ENCODE data around the gene CDC45. TPM values are rescaled to one million over a fixed set of nuclear protein-coding genes. Genes with fewer than 3 reads are reported as not detected.
"Not testable (repeated sequence)": the region's sequence is repeated elsewhere in the genome, so short reads cannot be mapped to it uniquely, and the experiment has no call there.

CDC45 gene
- total and polyA plus RNA-seq, 5 experiments from 2014 or later, result 0.69 to 2.7 (median 1.5) TPM; not detected in 1

DNA sequence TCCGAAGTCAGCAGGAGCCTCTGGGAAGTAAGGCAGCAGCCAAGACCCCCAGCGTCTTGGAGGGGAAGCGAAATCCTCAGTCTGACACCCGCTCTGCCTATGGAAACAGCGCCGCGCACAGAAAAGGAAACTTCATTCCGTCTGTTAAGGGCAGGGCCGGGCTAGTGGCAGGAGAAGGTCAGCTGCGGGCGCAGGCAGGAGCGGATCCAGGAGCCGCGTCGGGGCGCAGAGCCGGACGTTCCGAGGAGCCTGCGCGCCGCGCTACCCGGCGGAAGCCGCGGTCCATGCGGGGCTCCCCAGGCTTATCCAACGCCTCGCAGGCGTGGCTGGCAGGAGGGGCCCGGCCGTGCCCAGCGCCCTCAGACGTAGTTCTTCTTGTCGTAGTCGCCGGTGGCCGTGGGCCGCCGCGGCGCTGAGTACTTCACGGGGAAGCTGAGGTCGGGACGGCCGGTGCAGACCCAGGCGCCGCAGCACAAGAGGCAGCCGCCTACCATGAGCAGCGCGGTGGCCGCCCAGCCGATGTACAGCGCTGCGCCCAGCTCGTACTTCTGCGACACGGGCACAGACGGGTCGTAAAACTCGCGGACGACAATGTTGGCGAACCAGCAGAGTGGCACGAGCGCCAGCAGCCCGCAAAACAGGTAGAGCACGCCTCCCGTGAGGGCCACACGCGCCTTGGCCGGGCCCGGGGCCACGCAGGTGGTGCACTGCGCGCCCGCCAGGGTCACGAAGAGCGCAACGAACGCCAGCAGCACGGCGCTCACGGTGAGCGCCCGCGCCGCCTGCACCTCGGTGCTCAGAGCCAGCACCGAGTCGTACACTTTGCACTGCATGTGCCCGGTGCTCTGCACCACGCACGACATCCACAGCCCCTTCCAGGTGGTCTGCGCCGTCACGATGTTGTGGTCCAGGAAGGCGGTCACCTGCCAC, 43.8 kb downstream of the CDC45 start:
- peaks cover 0 to 36% (median 26%) of the 10 kb centered on the region in 5 donors for H3K27me3 Mint-ChIP-seq
- ATAC-seq (peak; percentile 74 to 78), DNase-seq (peak in 2 of 10 donors; percentile 18 to 20)
- H3K9me3 Mint-ChIP-seq, result no peaks in the 10 kb centered on the region
- peaks cover 3 to 18% (median 9%) of the 10 kb centered on the region in 4 donors for H3K4me1 Mint-ChIP-seq
- no peak overlapping the region for H3K27ac Mint-ChIP-seq
- peak overlapping the region; percentile 57 to 83 (median 69) for H3K4me3 Mint-ChIP-seq
- POLR2A ChIA-PET, result interaction anchor here (1.1 kb wide), 1 partner anchor 11 kb away, joined by 3 read pairs; no protein-coding TSS in a partner anchor
- no peaks in the 10 kb centered on the region for H3K36me3 Mint-ChIP-seq

DNA sequence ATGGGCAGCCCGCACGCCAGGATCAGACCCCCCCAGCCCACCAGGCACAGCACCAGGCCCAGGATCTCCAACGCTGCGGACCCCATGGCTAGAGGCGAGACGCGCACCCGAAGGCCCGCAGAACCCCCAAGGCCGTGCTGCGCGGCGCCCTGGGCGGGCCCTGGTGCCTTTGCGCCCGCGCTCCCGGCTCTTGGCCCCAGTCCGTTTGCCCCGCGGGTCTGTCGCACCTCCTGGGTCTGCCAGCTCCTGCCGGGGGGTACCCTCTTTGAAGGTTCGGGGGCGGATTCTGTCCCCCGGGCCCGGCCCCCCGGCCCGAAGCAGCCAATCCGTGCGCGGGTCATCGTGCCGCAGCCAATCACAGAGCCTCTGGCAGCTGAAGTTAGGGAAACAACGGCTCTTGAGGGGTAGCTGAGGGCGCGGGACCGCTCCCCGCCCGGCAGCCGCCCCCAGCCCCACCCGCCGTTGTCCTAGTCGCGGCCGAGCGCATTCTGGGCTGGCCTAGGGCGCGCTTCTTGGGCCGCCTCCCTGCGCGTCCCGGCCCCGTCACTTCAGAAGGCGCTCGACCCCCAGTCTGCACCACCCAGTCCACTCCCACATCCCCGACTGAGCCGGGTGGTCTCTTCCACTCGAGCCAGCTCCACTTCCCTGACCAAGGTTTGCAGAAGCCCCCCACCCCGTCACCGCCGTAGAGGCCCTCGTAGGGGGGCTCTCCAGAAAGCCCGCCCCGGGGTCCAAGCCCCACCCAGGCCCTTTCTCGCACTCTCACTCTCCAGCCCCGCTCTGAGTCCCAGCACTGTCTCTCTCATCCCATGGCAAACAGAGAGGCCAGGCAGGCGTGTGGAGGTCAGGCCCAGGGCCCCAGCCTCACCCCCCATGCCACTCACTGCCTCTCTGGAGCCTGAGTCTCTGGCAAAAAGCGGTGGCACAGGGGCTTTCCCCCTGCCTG, 44.7 kb downstream of the CDC45 start, which contains the start of gene CLDN5:
TSS of gene CLDN5 (minus strand) at position 241 of the 946 bp plus-strand sequence. CDS start at position 86, 155 bp downstream.
- POLR2A ChIA-PET, result no interaction called here
- Mint-ChIP-seq H3K36me3 (no peaks in the 10 kb centered on the region), H3K4me3 (peak within 1 kb of the TSS; percentile 57 to 84 (median 69)), H3K4me1 (peaks cover 3 to 18% (median 9%) of the 10 kb centered on the region in 4 donors), H3K27me3 (peaks cover 0 to 36% (median 26%) of the 10 kb centered on the region in 5 donors), H3K9me3 (no peaks in the 10 kb centered on the region), H3K27ac (peak within 1 kb of the TSS in 2 of 10 donors; percentile 50 to 61)
- ATAC-seq (peak; percentile 41 to 50), DNase-seq (peak in 1 of 10 donors; percentile 9)

GRCh38 chr22:19525116-19525660, 45.5 kb downstream of the CDC45 start:
- Mint-ChIP-seq H3K4me3 (peak overlapping the region in 9 of 10 donors; percentile 42 to 84 (median 55)), H3K36me3 (no peaks in the 10 kb centered on the region), H3K27ac (peak overlapping the region in 1 of 10 donors; percentile 61), H3K4me1 (peaks cover 3 to 18% (median 9%) of the 10 kb centered on the region in 4 donors), H3K27me3 (peaks cover 0 to 36% (median 26%) of the 10 kb centered on the region in 5 donors), H3K9me3 (no peaks in the 10 kb centered on the region)
- no peak for DNase-seq
- ATAC-seq, result no peak
- POLR2A ChIA-PET, result no interaction called here

GRCh38 chr22:19525666-19526065, 45.9 kb downstream of the CDC45 start:
- H3K4me3 Mint-ChIP-seq, result peak overlapping the region in 4 of 10 donors; percentile 6 to 41 (median 30)
- POLR2A ChIA-PET, result no interaction called here
- no peak overlapping the region for H3K27ac Mint-ChIP-seq
- H3K4me1 Mint-ChIP-seq, result peaks cover 3 to 18% (median 9%) of the 10 kb centered on the region in 4 donors
- H3K9me3 Mint-ChIP-seq, result no peaks in the 10 kb centered on the region
- ATAC-seq (no peak), DNase-seq (no peak)
- H3K27me3 Mint-ChIP-seq, result peaks cover 0 to 36% (median 26%) of the 10 kb centered on the region in 5 donors
- H3K36me3 Mint-ChIP-seq, result no peaks in the 10 kb centered on the region

GRCh38 chr22:19526076-19526701, 46.5 kb downstream of the CDC45 start:
- DNase-seq, result no peak
- no peak for ATAC-seq
- peak overlapping the region in 1 of 10 donors; percentile 22 for H3K27ac Mint-ChIP-seq
- H3K9me3 Mint-ChIP-seq, result no peaks in the 10 kb centered on the region
- H3K4me1 Mint-ChIP-seq, result peaks cover 3 to 18% (median 9%) of the 10 kb centered on the region in 4 donors
- no peaks in the 10 kb centered on the region for H3K36me3 Mint-ChIP-seq
- peak overlapping the region in 5 of 10 donors; percentile 6 to 41 (median 23) for H3K4me3 Mint-ChIP-seq
- POLR2A ChIA-PET, result interaction anchor here (0.5 kb wide), 1 partner anchor 10 kb away, joined by 3 read pairs; no protein-coding TSS in a partner anchor
- H3K27me3 Mint-ChIP-seq, result peaks cover 0 to 36% (median 26%) of the 10 kb centered on the region in 5 donors

DNA sequence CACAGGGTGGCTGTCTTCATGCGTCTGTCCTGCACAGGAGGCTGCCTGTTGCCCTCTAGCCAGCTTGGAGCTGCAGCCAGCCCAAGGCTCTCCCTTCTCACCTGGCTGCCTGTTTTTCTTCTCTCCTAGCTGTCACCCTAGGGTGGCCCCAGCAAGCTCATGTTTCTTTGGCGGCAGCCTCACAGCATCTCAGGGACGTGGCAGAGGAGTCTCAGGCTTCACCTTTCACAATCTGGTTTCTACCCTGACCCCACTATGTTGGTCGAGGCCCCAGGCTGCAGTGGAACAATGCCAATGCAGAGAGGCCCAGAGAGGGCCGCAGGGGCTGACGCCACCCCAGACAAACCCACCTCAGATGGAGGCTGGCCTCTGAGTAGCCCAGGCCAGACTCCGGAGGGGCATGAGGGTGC, 47.0 kb downstream of the CDC45 start:
- Mint-ChIP-seq H3K27me3 (peaks cover 0 to 36% (median 26%) of the 10 kb centered on the region in 5 donors), H3K4me1 (peaks cover 3 to 18% (median 9%) of the 10 kb centered on the region in 4 donors), H3K4me3 (no peak overlapping the region), H3K36me3 (no peaks in the 10 kb centered on the region), H3K9me3 (no peaks in the 10 kb centered on the region), H3K27ac (no peak overlapping the region)
- no peak for ATAC-seq
- DNase-seq, result no peak
- POLR2A ChIA-PET, result interaction anchor here (0.5 kb wide), 1 partner anchor 10 kb away, joined by 3 read pairs; no protein-coding TSS in a partner anchor

- no peak for DNase-seq
- H3K27me3 Mint-ChIP-seq, result peaks cover 0 to 36% (median 23%) of the 10 kb centered on the region in 5 donors
- peaks cover 3 to 18% (median 9%) of the 10 kb centered on the region in 4 donors for H3K4me1 Mint-ChIP-seq
- H3K4me3 Mint-ChIP-seq, result no peak overlapping the region
- H3K27ac Mint-ChIP-seq, result no peak overlapping the region
- H3K36me3 Mint-ChIP-seq, result no peaks in the 10 kb centered on the region
- POLR2A ChIA-PET, result no interaction called here
- H3K9me3 Mint-ChIP-seq, result no peaks in the 10 kb centered on the region
- no peak for ATAC-seq
These were observed 47.6 kb downstream of the CDC45 start for GRCh38 chr22:19527321-19527721.

- H3K4me3 Mint-ChIP-seq, result no peak overlapping the region
- H3K4me1 Mint-ChIP-seq, result peaks cover 3 to 15% (median 7%) of the 10 kb centered on the region in 4 donors
- H3K27ac Mint-ChIP-seq, result no peak overlapping the region
- no peak for ATAC-seq
- POLR2A ChIA-PET, result no interaction called here
- H3K36me3 Mint-ChIP-seq, result no peaks in the 10 kb centered on the region
- DNase-seq, result no peak
- peaks cover 0 to 32% (median 20%) of the 10 kb centered on the region in 5 donors for H3K27me3 Mint-ChIP-seq
- H3K9me3 Mint-ChIP-seq, result no peaks in the 10 kb centered on the region
These were observed 48.2 kb downstream of the CDC45 start for GRCh38 chr22:19527861-19528417.

- H3K9me3 Mint-ChIP-seq, result no peaks in the 10 kb centered on the region
- no peak for DNase-seq
These were observed 50.1 kb downstream of the CDC45 start for GRCh38 chr22:19529811-19530210.

GRCh38 chr22:19530751-19531150, 51.0 kb downstream of the CDC45 start:
- Mint-ChIP-seq H3K4me1 (peaks cover 0 to 4% (median under 1%) of the 10 kb centered on the region in 4 donors), H3K9me3 (no peaks in the 10 kb centered on the region), H3K4me3 (no peak overlapping the region), H3K27ac (no peak overlapping the region), H3K27me3 (peaks cover 0 to 13% (median 10%) of the 10 kb centered on the region in 5 donors), H3K36me3 (no peaks in the 10 kb centered on the region)
- POLR2A ChIA-PET, result no interaction called here
- ATAC-seq, result no peak
- DNase-seq, result no peak

More at GRCh38 chr22:19529811-19530210, 50.1 kb downstream of the CDC45 start:
- ATAC-seq, result no peak
- Mint-ChIP-seq H3K4me1 (peaks cover 2 to 7% (median 3%) of the 10 kb centered on the region in 4 donors), H3K27ac (no peak overlapping the region), H3K4me3 (no peak overlapping the region), H3K36me3 (no peaks in the 10 kb centered on the region), H3K27me3 (peaks cover 0 to 22% (median 17%) of the 10 kb centered on the region in 5 donors)
- POLR2A ChIA-PET, result interaction anchor here (0.7 kb wide), 1 partner anchor 10 kb away, joined by 4 read pairs; no protein-coding TSS in a partner anchor

DNA sequence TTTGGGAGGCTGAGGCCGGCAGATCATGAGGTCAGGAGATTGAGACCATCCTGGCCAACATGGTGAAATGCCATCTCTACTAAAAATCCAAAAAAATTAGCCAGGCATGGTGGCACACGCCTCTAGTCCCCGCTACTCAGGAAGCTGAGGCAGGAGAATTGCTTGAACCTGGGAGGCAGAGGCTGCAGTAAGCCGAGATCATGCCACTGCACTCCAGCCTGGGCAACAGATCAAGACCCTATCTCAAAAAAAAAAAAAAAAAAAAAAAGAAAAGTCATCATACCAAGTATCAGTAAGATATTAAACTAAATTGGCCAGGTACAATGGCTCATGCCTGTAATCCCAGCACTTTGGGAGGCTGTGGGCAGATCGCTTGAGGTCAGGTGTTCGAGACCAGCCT, 51.6 kb downstream of the CDC45 start:
- POLR2A ChIA-PET, H3K27ac Mint-ChIP-seq, H3K4me1 Mint-ChIP-seq, H3K4me3 Mint-ChIP-seq, H3K9me3 Mint-ChIP-seq, DNase-seq, ATAC-seq, H3K27me3 Mint-ChIP-seq, H3K36me3 Mint-ChIP-seq: not testable (repeated sequence)
